Tibial nerve (tissue), 4 donors: Measurements from ENCODE around the gene SH2D3A.

ENCODE experiments used
- EP300 ChIP-seq, 2 donors: sonication (generic); formaldehyde crosslinking; IDR thresholded peaks; one replicate each; pipeline ENCODE4 v1.6.1; 2017; ENCODE audit warnings: antibody characterized with exemption in 2 of 2, mild to moderate bottlenecking in 1 of 2
- POLR2A ChIP-seq, 2 donors: fragments of 450-650 bp; IDR thresholded peaks; one replicate each; pipeline ENCODE4 v1.6.1; 2017; ENCODE audit warnings: antibody characterized with exemption in 2 of 2, mild to moderate bottlenecking in 2 of 2, moderate library complexity in 2 of 2
- TF ChIP-seq, protein P1 (sequence below), 5 experiments: fragments of 200-600 bp in 3 of 5; fragments of 450-650 bp in 2 of 5; sonication (generic) in 3 of 5; IDR thresholded peaks; one replicate each; pipeline ENCODE4 v1.5.1; 2016 to 2019; ENCODE audit warnings: antibody characterized with exemption in 5 of 5, mild to moderate bottlenecking in 3 of 5, moderate library complexity in 2 of 5

DNA sequence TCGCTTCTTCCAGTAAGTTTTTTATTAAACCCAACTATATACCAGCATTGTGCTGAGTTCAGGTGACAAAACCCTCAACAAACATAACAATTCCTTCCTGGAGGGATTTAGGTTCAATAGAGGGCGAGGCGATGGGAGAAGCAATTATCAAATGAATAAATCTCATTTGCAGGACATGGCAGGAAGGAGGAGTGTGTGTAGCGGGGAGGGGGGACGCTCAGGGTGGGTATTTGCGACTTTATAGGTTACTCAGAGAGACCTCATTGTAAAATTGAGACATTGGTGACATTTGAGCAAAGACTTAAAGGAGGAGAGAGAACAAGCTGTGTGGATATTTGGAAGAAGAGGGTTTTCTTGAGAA, 50.6 kb downstream of the SH2D3A start:
- no peak for TF ChIP-seq EP300 (IDR thresholded peaks at IDR 0.05)
- TF ChIP-seq POLR2A (IDR thresholded peaks at IDR 0.05): no peak
- TF ChIP-seq, protein P1, sequence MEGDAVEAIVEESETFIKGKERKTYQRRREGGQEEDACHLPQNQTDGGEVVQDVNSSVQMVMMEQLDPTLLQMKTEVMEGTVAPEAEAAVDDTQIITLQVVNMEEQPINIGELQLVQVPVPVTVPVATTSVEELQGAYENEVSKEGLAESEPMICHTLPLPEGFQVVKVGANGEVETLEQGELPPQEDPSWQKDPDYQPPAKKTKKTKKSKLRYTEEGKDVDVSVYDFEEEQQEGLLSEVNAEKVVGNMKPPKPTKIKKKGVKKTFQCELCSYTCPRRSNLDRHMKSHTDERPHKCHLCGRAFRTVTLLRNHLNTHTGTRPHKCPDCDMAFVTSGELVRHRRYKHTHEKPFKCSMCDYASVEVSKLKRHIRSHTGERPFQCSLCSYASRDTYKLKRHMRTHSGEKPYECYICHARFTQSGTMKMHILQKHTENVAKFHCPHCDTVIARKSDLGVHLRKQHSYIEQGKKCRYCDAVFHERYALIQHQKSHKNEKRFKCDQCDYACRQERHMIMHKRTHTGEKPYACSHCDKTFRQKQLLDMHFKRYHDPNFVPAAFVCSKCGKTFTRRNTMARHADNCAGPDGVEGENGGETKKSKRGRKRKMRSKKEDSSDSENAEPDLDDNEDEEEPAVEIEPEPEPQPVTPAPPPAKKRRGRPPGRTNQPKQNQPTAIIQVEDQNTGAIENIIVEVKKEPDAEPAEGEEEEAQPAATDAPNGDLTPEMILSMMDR (IDR thresholded peaks at IDR 0.05): no peak
